Gastrocnemius medialis (tissue), 4 donors: Measurements from ENCODE around the gene SP140.

ENCODE experiments used
- CTCF ChIP-seq, 5 experiments: fragments of 450-650 bp in 3 of 5; fragments of 200-600 bp in 2 of 5; sonication (generic) in 2 of 5; IDR thresholded peaks in 4 of 5; conservative IDR thresholded peaks in 1 of 5; 1 replicate in 4 of 5; 2 replicates in 1 of 5; pipeline ENCODE4 v1.5.1; 2016 to 2019; ENCODE audit warnings: antibody characterized with exemption in 5 of 5, mild to moderate bottlenecking in 3 of 5, moderate library complexity in 3 of 5
- POLR2A ChIP-seq, 2 donors: fragments of 450-650 bp; IDR thresholded peaks; one replicate each; pipeline ENCODE4 v1.6.1; 2017; ENCODE audit warnings: antibody characterized with exemption in 2 of 2, mild to moderate bottlenecking in 2 of 2, moderate library complexity in 2 of 2

DNA sequence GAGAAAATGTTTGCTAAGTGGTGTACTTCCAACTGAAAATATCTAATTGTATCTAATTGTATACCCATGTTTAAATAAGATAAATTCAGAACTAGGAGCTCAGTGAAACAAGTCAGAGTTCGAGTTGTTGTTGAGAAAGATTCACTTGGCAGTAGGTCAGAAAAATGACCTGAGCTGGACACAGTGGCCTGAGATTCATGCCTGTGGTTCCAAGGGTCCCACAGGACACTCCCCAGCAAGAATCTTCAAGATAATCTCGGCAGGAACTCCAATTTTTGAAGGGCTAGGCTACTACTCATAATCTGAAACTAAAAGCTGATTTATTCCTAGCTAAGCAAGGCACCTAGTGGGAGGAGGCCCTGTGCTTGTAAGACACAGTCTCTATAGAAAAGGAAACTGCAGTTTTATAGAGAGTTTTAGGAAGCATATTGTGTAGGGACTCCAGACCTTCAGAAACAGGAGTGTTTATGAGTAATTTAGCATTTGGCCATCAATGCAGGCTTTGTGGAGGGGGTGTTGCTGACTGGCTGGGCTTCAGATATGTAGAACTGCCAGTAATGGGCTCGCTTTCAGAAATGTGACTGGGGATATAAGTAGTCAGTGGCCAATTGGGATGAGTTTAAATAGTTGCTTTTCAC, 43.2 kb downstream of the SP140 start:
- TF ChIP-seq CTCF (IDR thresholded peaks at IDR 0.05 in 4 of 5, conservative IDR thresholded peaks at IDR 0.05 in 1 of 5) (no peak), POLR2A (IDR thresholded peaks at IDR 0.05) (no peak)
